AG08396 (cell line): ENCODE data around the gene PTPRN2.

ENCODE experiments used
- DNase-seq: peaks from one replicate; pipeline ENCODE4 v3.0.0; 2012; ENCODE audit warnings: low spot score, mixed read lengths

Gene PTPRN2

DNA sequence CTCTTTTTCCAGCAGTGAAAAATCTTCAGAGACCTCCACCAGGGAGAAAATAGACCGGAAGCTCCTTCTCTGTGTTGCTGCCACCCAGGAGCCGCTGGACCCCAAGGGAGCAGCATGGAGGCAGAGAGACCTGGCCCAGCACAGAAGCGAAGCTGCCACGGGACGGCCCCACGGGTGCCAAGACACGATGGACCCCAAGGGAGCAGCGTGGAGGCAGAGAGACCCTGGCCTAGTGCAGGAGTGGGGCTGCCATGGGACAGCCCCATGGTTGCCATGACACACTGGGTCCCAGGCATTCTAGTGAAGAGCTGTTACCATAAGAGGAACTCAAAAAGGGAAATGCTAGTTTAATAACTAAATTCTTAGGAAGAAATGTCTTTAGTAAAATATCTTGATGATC is 186.3 kb downstream of the PTPRN2 start:
- DNase-seq, result no peak

DNA sequence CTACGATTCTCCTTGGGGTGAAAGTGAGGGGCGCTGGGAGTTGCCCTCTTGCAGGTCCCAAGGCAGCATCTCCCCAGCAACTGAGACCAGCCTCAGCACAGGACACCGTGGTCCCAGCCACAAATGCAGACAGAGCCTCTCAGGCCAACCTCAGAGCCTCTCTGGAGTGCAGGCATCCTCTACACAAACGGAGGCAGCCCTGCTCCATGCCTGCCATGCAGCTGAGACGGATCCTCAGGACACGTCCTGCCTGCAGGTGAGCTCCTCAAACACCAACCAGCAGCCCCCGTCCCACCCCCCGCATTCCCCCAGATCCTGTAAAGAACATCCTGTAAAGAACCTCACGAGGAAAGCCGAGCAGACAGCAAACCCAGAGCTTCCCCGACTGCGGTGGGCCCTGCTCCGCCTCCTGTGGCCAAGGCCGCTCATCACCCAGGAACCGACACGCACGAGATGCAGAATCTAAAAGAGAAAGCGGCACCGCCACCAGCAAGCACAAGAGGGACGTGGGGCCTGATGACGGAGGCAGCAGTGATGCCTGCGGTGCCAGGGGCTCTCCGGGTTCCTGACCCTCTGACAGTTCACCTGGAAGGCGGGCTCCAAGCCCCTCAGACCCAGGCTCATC is 186.9 kb downstream of the PTPRN2 start:
- DNase-seq, result no peak

DNA sequence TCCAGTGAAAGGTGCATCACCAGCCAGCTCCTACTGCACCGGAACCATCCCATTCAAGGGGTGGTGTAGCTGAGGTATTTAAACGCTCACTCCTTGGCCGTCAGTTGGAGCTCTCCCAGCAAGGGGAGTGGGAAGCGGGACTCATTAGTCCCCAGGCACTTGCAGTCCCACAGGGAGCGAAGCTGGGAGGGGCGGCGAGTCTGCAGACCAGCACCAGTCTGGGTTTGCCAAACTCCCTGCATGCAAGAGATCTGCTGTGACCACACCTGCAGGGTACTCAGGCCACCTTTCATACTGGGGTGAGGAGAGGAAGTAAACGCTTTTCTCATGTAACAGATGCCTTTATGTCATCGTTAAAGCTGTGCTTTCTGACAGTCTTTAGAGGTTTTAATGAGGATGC is 187.9 kb downstream of the PTPRN2 start:
- DNase-seq, result no peak

DNA sequence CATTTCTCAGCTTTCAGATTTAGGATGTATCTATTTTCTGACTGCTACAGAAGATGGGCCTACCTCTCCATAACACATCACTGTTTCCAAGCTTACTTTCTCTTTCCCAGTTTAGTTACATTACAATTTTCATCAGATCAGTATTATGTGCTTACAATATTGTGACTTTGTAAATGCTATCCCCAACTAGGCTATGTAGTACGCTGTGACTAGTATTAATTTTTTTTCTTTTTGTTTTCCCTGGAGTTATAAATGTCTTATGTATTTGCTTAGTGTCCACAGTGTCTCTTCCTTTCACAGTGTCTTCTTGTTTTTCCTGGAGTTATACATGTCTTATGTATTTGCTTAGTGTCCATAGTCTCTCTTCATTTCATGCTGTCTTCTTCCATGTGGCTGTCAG is 188.9 kb downstream of the PTPRN2 start:
- DNase-seq, result no peak

DNA sequence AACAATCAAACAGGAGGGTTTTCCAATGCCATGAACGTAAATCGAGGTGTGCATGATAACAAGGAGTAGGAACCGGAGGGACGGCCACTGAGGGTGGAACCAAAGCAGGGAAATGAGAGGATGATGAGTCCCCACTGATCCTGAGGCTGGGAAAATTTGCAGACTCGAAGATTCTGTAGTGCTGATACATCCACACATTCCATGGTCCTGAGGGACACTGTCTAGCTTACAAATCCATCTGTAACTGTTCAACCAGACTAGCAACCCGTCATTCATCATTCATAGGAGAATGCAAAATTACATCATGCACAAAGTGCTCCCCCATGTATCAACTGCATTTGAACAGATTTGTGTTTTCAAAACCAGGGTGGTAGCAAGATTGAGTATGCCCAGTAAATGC is 189.7 kb downstream of the PTPRN2 start:
- no peak for DNase-seq

DNA sequence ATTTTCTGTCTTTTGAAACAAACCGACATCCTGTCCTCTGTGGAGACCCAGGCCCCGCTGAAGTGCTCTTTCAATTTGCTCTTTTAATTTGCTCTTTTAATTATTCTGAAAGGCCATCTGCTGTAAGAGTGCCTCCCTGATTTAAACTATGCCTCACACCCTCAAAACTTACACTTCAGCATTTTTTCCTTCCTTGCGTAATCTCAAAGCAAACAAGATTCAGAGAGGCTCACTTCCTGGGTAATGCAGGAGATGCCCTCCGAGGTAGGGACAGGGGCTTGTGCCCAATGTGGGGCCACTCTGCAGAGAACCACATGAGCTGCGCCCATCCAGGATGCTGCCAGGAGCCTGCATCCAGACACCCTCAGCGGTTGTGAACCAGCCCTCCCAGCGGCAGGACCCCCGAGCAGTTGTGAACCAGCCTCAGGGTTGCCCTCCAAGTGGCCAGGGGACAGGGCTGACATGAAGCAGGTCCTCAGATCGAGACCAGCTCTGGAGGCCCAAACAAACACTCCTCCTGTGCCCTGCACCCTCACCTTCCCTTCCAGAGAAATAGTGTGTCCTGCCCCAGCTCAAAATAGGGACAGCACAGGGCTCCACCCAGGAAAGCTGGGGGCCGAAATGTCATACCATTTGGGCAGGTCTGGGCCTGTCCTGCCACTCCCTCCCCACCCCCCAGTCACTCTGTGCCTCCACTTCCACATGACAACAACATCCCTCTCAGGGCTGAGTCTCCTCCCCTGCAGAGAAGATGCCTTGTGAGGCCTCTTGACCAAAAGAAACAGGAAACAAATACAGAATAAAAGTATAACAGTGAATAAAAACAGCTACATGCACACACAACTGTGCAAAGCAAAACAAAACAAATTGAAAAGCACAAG is 190.4 kb downstream of the PTPRN2 start:
- DNase-seq, result no peak

DNA sequence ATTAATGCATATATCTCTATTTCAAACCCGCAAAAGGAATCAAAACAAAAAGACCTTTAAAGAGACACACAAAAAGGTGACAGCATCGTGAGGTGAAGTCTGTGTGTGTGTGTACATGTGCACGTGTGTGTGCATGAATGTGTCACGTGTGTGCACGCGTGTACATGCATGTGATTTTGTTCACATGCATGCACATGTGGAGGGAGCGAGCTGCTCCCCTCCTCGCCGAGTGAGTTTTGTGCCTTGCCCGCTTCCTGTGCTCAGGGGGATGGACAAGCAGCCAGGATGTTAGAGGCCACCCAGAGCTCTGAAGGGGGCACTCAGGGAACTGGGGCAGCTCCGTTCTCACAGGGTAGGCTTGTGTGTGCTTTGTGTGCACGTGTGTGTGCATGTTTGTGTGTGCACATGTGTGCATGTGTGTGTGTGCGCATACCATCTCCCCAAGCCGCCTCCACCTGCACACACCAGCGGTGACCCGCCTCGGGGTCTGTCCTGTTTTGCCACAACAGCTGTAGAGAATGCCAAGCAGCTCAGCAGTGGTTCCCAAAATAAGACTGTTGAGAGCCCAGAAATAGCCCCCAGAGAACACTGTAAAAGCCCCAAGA is 191.2 kb downstream of the PTPRN2 start:
- no peak for DNase-seq

DNA sequence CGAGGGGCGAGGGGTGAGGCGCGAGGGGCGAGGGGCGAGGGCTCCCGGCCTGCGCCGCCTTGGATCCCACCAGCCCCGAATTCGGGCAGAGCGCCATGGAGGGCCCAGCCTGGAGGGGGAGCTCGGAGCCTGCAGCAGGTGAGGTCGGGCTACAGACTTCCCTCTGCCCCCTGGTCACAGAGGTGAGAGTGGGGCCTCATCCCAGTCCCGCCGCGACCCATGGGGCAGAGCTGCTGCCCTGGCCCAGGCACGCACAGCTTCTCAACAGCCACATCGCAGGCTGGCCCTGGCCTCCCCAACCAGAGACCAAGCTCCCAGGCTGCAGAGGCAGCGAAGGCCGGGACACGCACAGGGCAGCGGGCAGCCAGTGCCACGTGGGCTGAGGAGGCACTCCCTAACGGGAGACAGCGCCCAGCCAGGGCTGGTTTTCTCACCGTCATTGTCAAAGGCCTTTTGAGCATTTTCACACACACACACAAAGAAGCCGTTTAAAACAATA is 191.8 kb downstream of the PTPRN2 start:
- no peak for DNase-seq

DNA sequence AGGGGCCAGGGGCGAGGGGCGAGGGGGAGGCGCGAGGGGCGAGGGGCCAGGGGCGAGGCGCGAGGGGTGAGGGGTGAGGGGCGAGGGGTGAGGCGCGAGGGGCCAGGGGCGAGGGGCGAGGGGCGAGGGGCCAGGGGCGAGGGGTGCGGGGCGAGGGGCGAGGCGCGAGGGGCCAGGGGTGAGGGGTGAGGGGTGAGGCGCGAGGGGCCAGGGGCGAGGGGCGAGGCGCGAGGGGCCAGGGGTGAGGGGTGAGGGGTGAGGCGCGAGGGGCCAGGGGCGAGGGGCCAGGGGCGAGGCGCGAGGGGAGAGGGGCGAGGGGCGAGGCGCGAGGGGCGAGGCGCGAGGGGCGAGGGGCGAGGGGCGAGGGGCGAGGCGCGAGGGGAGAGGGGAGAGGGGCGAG is 192.3 kb downstream of the PTPRN2 start:
- DNase-seq, result no peak

DNA sequence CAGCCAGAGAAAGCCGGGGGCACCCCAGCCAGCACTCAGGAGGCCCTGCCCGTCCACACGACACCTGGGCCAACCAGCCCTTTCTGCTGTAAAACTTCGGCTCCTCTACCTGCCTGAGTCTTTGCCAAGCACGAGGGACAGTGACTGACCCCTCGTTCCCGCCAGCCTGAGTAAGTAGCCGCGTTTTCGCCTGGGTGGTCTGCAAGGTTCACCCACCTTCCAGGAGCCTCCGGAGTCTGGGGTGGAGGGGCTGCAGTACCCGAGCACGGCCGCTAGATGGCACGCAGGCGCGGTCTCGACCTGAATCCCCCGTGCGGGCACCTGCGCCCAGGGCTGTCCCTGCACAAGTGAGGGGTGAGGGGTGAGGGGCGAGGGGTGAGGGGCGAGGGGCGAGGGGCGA is 192.7 kb downstream of the PTPRN2 start:
- DNase-seq, result no peak

DNA sequence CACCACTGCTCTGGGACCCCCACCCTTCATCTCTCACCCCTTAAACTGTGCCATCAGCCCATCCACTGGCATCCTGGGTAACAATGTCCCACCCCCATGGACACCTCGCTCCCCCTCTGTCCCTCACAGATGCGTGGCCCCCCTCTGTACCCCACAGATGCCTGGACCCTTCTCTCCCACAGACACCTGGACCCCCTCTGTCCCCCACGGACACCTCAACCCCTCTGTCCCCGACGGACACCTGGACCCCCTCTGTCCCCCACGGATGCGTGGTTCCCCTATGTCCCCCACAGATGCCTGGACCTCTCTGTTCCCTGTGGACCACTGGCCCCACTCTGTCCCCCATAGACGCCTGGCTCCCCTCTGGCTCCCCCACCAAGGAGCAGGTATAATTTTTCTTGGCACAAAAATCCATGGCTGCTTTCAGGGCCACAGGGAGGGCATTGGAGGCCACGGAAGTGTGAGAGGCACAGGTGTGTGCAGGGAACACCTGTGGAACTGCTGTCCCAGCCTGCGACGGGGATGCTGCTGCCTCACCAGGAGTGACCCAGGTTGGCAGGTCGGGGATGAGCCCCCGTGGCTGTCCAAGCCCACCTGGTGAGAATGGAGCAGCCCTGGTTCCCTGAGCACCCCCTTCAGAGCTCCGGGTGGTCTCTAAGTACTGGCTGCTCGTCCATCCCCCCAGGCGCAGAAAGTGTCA is 193.5 kb downstream of the PTPRN2 start:
- DNase-seq, result no peak

DNA sequence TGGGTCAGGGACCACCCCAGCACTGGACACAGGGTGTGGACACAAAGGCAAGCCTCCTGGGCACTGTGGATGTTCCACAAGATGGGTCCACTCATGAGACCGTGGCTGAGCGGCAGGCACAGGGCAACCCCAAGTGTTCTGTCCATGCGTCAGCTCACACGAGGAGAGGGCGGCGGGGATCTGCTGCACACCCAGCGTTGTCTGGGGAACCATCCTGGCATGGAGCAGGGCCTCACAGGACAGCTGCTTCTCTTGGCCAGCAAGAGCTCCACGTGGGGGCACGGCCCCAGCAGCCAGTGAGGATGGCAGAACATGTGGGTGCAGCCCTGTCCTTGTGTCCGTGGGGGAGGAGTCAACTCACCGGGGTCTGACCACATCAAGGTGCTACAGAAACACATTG is 195.4 kb downstream of the PTPRN2 start:
- no peak for DNase-seq

DNA sequence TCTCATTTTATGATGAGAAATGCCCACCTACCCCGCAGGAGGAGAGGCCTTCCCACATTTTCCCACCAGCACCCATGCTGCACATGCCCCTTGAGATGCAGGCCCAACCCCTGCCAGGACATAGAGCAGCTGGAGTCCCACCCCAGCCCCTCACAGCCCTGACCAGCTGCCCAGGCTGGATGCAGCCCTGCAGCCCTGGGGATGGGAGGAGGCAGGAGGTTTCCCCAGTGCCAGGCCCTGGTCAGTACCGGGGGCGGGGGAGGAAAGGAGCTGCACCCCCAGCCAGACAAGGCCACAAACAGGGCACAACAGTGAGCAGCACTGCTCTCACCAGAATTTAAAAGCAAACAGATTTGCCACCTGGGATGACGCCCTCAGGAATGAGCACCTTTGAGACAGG is 196.1 kb downstream of the PTPRN2 start:
- no peak for DNase-seq

DNA sequence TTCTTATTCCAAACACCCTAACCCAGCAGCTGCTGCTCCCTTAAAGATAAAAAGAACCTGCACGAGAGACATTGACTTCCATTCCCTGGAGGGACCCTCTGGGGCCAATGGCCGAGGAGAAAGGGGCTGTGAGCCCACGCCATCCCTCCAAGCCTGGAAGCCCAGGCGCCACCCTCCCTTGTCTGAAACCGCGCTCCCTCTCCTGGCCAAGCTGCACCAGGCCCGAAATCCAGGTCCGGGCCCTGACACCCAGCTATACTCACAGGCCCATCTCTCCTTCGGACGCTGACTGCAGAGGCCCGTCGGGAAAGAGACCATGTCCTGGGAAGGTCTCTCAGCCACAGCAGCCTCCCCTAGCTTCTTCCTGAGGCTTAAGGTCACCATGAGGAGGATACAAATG is 196.5 kb downstream of the PTPRN2 start:
- DNase-seq, result no peak

DNA sequence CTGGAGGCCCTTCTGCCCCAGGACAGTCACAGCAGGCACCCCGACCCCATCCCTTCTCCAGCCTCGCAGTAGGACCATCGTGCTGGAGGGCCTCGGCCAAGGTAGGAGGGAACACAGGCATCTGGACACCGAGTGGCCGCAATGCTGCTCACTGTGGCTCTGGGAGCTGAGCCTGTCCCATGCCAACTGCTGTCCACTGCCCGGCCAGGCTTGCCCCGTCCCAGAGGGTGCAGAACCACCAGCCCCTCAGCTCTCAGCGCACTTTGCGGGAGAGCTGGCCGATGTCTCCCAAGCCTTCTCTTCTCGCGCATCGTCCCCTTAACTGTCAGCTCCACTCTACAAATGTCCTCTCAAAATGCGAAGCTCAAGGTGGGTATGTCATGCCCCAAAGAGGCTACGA is 197.2 kb downstream of the PTPRN2 start:
- no peak for DNase-seq

DNA sequence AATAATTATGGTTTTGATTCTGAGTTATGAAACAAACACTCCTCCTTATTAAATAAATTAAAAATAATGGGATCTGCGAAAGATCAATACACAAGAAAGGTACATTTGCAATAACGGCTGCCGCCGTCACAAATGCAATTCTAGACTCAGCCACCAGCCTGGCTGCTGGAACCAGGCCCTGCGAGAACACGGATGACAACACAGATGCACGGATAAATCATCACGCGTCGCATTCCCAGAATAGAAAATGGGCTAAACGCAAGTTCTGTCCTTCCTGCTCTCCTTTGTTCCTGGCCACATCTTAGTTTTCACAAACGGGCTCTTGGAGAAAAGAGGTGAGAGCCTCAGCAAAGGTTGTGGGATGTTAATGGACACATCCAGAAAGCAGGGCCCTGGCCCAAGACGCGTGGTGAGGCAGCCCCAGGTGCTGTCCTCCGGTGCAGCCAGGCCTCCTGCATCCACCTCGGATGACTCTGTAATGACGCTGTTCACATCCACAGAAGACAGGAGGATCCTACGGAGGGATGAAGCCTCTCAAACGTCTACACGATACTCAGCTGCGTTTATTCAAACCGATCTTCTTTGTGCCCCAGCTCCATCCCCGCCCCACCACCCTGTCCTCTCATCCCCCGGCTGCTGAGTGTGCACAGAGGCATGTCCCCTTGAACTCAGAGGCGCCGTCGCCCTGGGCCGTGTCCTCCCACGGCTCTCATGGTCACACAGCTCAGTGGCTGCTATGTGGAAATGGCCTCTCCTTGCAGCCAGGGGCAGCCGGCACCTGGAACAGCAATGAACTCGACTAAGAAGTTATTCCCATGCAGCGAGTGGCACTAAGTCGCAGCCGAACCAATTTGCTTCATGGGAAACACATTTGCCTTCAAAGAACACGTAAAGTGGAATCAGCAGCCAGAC is 197.9 kb downstream of the PTPRN2 start:
- DNase-seq, result no peak

DNA sequence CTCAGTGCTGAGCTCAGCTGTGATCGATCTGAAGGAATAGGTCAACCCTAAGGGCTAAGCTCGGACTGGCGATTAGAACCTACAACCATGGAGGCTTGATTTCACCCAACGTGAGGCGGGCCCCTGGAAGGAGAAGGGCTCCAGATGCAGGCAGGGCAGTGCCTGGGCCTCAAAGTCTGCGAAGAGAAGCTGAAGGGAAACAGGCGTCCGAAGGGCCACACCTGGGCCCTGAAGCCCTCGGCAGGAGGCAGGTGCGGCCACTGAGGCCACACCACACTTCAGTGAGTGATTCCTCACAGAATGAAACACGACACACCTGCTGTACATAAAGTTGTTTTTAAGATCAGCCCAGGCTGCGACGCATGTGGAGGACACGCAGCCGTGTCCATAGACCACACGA is 198.7 kb downstream of the PTPRN2 start:
- no peak for DNase-seq

DNA sequence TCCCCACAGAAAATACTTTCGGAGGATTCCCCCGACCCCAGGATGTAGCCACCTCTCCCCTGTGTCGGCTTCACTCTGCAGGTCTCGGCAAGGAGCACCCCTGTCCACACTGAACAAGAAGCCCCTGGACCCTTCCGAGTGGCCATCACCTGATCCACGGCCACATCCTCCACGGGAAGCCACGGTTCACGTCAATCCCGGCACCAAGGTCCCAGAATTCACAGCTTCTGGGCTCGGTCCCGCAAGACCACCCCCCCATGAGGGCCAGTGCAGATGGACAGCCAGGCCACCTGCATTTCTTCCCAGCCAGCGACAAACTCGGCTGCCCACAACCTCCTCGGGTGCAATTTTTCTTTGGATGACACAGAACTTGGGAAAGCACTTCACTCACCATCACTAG is 199.6 kb downstream of the PTPRN2 start:
- DNase-seq, result no peak

DNA sequence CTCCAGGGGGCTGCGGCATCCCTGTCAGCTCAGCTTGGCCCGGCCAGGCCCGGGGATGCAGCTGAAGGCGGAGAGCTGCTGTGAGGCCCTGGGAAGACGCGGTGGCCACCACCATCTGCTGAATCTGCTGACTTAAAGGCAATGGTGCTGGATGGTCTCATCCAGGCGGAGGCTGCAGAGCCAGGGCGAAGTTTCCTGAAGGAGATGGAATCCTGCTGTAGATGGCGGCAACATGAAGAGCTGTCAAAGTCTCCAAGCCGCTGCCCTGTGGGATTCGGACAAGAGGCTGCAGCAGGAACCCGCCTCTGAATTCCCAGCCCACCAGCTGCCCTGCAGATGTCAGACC is 200.1 kb downstream of the PTPRN2 start:
- no peak for DNase-seq

DNA sequence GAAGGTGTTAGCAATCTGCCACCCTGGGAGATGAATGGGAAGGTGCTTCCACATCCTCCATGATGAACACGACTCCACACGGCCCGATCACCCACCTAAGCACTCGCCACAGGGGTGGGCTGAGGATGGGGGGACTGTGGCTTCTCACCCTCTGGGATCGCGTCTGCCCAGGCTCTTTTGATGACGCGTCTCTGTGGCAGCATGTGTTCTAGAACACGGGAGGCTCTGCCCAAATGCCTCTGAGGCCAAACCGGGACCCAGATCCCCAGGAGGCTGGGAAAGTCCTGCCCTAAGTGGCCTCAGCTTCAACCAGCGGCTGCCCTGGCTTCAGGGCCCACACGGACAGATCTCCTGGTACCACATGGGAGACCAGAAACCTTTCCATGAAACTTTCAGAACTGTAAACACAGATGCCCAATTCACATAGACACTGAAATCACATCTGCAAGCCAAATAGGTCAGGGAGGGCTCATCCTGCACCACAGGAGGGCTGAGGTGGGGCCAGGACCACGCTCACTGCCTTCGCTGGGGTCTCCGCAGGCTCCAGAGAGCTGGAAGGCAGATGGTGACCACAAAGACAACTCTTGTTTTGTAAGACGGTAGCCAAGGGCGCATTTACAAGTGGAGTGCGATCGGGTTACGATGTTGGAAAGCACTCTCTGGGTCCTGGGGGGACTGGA is 200.6 kb downstream of the PTPRN2 start:
- no peak for DNase-seq

DNA sequence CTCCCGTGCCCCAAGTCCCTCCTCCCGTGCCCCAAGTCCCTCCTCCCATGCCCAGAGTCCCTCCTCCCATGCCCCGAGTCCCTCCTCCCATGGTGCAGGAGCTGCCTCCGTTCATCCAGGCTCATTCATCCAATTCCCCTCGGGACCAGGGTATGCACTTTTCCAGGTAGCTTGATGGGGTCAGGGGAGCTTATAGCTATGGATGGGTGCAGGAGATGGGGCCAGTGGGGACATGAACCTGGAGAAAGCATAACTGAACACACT is 201.3 kb downstream of the PTPRN2 start:
- DNase-seq, result no peak
